Stimulated activated CD4-positive, alpha-beta T cell treated with anti-CD3 and anti-CD28 coated beads, TNF-alpha, amount 100 ng/mL, for 48 hours (primary cell): ENCODE results near the gene HPSE2.
A peak's percentile ranks its signal among the peaks of the same experiment; 100 is the strongest.
"Not testable (repeated sequence)": the region's sequence is repeated elsewhere in the genome, so short reads cannot be mapped to it uniquely, and the experiment has no call there.

Source experiments
- DNase-seq, 3 donors: peaks; one replicate each; pipeline ENCODE4 v3.0.0-alpha.2; 2020; ENCODE audit warnings: low read depth in 3 of 3

HPSE2 gene

DNA sequence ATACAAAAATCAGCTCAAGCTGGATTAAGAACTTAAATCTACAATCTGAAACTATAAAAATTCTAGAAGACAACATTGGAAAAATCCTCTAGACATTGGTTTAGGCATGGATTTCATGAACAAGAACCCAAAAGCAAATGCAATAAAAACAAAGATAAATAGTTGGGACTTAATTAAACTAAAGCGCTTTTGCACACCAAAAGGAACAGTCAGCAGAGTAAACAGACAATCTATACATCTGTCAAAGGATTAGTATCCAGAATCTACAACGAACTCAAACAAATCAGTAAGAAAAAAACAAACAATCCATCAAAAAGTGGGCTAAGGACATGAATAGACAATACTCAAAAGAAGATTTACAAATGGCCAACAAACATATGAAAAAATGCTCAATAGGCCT, 733.1 kb downstream of the HPSE2 start:
- not testable (repeated sequence) for DNase-seq

DNA sequence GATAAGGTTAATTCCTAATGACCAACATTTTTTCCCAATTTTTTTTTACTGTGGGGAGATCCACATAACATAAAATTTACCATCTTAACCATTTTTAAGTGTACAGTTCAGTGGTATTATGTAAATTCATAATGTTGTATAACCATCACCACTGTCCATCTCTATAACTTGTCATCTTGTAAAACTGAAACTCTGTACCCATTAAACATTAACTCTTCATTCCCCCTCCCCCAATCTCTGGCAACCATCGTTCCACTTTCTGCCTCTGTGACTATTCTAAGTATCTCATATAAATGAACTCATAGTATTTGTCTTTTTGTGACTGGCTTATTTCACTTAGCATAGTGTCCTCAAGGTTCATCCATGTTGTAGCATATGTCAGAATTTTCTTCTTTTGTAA, 742.9 kb downstream of the HPSE2 start:
- DNase-seq: no peak

DNA sequence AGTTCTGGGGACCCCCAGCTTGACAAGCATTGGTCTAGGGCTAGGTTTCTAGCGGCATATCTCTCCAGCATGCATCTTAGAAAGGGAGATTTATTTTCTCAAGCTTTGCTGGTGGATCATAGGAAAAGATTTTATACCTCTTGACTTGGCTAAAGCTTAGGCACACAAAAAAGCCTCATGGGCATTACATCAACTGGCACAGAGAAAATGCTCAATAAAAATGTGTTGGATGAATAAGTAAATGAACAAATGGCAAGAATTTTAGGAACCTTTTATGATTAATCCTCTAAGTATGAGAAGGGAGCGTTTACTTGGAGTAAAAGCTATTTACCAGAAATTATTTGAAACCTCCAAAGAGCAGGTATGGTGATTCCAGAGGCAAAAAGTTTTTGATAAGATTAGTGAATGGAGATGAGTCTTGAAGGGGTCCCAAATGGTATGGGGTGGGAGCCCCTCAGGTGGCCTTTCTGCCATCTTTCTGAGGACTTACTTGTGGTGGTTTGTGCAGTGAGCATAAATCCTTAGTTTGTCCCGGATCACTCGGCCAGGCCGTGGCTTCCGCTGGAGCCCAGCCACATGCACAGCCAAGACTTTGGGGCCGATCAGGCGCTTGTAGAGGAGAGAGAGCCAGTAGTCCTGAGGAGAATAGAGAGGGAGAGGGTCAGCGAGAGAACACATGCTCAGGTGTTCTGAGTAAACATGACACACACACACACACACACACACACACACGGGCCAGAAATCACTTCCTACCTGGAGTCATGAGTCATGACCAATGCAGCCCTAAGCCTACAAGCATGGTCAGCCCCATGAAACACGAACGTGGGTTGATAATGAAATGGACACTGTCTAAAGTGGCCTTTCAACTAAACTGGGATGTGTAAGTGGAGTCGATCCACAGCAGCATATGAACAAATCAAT, 745.8 kb downstream of the HPSE2 start:
- DNase-seq: no peak

DNA sequence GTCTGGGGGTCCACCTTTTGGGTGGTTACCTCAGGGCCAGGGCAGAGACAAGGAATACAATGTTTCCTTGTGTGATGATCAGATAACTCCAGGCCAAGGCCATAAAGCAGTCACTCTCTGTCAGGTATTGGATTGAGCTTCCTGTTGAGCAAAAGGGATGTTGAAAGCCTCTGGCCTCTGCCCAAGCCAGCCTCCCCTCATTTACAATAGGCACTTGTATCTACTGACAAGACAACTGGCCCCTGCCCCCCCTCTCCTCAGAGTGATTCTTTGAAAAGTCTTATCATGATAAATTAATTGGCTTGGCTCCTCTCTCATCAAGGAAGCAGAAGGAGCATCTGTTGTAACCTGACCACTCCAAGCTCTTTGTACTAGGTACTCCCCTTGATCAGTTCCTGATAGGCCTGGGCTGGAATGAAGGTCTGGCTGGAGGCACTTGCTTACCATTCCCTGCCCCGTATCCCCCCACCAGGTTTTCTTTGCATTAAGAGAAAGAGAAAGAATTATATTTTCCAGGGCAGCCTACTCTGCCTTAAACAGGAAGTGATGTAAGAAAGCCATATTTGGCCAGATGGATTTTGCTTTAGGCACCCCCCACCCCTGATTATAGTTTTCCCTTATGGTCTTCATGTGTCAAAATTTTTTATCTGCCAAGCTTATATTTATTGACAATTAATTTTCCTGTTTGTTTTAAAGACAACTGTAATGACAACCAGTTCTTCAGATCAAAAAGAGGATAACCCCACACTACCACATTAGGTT, 746.8 kb downstream of the HPSE2 start:
- DNase-seq: no peak

DNA sequence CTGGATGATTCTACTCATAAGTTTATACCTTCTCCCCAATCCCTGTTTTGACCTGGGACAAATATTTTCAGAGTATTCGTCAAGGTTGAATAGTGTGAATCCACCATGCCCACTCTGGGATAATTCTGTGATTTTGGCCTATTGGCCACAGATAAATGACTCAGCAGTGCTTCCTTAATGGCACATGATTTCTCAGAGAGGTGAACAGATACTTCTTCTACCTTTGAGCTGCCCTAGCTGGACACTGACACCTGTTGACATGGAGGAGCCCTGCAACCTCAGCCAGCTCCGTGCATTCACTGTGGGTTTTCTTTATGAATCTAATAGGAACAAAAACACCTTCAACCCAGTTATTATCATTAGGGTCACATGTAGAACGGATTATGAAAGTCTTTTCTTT, 748.0 kb downstream of the HPSE2 start:
- DNase-seq: no peak

DNA sequence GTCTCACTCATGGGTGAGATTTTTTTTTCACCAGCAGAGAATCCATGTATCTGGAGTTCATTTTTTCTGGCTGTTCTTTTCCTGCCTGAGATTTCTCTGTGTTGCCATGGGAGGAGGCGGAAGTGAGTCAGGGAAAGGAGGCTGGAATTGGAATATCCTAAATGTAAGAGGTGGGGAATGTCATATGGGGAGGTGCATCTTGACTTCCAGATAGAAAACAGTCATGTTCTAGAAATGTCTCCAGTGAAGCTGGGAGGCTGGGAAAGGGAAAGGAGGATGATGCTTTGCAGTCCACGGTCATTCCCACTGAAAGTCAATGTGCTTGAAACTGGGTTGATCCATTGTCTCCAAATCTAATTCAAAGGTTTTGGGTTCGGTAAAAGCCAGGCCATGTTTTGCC, 749.2 kb downstream of the HPSE2 start:
- no peak for DNase-seq

DNA sequence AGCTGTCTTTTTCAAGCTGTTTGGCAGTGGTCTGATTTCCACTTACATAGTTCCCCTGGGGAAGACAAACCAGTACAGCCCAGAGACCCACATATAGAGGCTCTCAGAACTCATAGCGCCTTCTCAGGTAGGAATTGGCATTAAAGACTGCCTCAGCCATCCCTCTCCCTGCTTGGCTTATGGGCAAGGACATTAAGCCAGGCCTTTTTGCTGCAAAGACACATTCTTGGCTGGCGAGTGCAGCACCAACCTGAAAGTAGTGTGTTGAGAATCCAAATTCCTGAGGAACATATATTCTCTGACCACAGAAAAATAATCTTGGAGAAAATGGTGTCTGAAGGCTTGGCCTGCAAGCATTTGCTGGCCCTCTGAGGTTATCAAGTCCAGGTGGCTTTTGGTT, 749.7 kb downstream of the HPSE2 start:
- DNase-seq: no peak

DNA sequence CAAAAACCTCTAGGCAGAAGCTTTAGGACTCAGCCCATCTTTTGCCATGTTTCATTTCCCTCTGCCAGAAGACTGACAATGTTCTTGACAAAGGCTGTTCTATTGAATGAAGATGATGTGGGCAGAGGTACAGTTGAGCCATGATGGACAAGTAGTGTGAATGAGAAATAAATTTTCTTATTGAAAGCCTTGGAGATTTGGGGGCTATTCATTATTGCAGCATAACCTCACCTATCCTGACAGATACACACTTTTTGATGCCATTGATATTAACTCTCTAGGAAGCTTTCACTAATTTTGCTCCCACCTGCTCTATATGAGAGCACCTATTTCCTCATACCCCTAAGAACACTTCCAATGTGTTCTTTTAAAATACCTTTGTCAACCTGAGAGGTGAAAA, 752.0 kb downstream of the HPSE2 start:
- no peak for DNase-seq

DNA sequence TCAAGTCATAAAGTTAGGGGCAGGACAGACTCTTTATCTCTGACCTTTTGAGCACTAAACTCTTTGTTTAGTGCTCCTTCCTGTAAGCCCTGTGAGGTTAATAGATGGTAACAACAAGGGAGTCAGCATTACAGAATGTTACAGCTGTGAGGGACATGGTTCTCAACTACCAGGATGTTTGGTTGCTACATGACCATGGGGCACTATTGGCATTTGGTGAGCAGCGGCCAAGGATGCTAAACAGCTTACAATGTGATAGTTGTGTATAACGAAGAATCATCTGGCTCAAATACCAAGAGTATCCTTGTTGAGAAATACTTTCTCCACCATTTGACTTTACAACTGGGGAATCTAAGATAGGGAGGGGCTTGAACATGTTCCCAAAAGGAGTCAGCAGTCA, 753.6 kb downstream of the HPSE2 start:
- no peak for DNase-seq

DNA sequence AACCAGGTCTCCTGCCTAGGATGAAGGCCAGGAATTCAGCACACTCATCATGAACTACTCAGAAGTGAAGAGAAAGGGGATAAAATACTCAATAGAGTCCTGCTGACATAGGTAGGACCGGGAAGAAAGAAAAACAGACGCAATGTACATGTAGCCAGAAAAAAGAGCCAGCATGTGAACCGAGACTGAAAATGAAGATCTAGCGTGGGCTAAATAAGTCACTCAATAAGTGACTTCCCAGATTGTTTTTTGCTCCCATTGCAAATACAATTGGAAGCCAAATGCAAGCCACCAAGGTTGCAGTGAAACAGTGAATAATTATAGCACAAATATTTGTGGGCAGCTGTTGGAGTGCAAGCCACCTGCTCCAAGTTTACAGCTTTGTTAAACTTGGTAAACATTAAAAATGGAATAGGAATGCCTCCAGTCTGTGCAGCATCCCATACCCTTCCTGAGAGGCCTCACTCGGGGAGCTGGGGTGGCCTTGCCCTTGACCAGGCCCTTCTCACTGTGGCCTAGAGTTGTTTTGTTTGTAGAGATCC, 754.2 kb downstream of the HPSE2 start:
- DNase-seq: no peak

DNA sequence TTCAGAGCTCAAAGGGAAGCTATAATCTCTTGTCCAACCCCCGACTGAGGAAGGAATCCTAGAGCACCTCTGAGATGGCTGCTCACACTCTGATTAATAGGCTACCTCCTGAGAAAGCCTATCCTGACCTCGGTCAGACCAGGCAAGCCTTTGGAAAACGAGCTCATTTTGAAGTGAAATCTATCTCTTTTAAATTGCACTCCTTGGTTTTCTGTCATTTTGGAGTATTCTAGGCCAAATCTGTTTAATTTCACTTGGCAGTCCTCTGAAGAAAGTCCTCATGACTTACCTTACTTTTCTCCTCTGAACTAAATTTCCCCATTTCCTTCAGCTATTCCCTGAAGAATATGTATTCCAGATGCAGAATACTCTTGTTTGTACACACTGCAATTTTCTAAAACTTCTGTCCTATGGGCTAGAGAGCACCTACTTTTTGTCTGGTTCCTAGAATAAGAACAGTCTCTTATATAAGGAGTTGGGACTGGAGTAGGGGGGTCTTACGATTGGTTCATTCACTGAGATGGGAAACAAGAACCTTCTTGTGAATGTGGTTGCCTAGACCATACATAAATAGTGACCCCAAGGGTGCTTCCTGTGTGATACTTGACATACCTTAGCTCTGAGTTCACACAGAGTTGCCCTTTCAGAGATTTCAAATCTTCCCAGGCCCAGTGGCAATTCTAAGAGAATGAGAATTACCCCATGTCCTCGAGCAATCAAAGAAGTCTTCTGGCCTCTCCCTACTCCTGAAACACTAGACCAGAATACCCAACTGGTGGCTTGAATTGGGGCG, 757.0 kb downstream of the HPSE2 start:
- DNase-seq: no peak

DNA sequence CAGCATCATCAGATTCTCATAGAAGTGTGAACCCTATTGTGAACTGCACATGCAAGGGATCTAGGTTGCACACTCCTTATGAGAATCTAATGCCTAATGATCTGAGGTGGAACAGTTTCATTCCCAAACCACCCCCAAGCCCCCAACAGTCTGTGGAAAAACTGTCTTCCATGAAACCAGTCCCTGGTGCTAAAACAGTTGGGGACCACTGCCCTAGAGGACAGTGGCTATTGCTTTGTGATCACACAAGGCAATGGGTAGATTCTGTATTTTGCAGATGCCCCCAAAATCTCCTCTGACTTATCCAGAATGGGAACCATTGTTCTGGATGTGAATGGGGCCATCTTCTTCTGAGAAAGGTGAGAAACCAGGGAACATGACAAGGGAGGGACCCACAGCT, 757.8 kb downstream of the HPSE2 start:
- DNase-seq: no peak

DNA sequence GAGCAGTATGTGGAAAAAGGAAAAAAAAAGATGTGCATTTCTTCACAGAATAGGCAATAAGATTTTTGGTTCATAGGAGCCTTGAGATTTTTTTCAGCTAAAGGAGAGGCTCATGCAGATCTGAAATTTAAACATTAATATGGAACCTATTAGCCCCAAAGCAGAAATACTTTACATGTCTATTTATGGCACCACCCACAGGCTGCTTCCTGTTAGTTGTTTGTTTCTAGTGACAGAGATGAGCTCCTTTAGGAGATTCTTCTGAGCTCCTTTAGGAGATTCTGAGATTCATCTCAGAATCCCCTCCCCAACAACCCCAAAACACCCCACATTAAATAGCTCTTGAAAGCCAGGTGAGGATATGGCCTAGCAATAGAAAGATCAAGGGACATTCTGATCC, 761.0 kb downstream of the HPSE2 start:
- no peak for DNase-seq

DNA sequence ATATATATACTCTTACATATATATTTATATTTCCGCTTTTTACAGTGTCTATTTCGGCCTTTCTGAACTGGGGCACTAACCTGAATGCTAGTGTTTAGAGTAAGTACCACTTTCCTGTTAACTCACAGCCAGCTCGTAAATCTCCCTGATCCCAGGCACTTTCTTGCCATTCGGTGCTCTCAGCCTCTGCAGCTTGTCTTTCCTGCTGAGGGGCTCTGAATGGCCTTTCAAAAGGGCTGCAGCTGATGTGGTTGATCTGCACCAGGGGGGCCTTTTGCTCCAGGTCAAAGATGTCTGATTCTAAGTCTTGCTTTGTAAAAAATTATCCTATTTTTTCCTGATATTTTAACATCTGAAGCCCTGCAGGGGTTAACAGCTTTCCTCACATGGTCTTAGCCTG, 763.5 kb downstream of the HPSE2 start:
- DNase-seq: no peak

DNA sequence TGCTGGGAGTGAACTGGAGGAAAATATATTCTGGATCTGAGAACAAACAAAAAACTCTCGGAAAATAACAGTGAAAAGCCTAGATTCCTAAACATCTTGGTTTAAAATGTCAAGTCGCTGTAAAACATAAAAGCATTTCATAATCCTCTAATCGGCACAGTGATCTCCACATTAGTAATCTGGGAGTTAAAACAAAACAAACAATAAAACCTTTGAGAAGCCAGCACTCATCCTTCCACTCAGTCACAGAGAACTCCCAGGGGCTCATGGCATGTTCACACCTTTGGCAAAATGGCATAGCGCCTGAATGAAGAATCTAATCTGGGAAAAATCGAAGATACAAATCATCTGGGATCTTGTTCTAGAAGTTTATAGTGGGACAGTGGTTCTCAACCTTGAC, 764.8 kb downstream of the HPSE2 start:
- no peak for DNase-seq

DNA sequence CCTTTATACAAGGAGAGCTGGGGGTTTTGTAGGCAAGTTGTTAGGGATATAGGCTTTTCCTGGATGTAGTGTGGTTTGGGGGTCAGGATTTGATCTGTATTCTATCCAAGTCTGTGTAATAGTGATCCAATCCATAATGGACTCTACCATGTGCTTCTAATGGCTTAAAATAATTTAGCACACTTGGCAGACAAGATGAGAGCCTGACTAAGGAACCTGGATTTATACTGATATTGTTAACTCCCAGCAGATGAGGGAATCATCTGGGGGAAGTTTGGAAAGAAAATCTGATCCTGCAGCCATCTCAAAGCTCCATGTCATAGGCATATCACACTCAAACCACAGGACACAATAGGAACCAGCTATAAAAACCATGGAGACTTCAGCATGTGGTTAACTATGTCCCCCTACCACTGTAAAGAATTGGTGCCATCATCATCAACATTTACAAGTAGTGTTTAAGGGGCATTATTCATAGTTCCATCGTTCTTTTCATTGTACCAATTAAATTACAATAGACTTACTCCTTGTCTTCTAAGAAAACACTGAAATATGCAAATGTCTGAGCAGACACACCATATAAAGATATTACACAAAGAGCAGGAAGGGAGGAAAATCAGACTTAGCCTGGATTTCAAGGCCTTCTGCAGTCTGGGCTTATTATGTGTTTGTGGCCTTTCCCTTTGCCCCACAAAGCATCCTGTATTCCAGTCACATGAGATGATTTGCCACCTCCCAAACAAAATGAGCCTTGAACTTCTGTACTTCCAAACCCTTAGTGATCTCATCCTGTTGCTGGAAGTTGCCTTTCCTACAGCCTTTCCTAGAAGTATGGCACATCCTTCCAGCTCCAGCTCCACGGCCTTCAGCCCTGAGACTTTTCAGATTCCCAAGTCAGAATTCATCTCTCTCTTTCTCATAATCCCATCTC, 766.4 kb downstream of the HPSE2 start:
- DNase-seq: no peak

DNA sequence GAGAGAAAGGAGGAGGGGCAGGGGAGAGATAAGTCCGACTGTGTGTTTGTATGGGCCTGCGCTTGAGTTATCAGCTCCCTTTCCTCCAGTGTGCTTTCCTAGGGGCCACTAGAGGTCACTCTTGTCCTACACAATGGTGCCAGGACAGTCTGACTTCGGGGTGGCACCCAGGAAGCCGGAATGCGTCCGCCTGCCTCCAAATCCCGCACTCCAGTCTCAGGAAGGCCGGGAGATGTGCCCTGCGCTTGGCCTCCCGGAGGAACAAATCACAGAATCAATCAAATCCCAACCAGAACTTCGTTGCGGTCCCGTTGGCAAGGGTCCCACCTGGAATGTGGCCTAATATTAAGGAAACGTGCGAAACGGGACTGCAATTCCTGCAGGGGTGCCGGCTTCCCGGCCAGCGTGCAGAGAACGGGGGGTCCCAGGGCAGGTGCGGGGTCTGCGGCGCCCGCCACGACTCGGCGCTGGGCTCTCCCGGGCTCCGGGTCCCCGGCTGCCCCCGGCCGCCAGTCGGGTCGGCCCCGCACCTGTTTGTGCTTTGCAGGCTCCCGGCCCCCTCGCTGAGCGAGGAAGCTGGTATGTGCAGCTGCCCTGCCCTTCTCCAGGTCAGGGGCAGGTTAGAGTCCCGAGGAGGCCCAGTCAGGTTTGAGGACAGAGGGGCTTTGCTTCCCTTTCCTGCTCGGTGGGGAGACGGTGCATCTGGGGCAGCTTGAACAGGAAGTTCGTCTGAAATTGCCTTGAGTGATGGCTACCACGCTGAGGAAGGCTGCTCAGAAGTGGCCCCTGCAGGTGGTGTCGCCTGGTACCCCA, 767.9 kb downstream of the HPSE2 start:
- DNase-seq: peak; percentile 43 to 48 (median 43)

DNA sequence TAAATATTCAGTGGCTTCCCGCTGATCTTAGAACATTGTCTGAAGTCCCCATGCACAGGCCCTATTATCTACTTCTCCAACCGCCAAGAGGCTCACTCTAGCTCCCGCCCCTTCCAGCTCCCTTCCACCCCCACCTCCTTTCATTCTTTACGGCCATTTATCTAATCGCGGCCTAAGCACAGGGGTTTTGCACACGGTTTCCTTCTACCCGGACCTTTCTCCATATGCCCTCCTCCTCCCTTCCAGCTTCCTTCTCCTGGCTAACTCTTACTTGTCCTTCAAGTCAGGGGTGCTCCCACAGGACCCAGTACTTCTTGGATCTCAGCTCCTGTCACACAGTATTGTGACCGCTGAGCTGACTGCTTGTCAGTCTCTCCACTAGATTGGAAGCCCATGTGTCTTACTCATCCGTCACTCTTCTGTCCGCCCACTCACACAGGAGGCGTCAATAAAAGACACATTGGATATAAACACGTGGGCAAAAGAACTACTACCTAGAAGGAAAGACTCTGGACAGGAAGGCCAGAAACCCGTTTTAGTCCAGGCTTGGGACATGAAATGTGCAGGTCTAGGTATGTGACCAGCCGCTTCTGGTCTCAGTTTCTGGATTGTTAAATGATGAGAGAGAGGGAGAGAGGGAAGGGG, 768.7 kb downstream of the HPSE2 start:
- DNase-seq: no peak

DNA sequence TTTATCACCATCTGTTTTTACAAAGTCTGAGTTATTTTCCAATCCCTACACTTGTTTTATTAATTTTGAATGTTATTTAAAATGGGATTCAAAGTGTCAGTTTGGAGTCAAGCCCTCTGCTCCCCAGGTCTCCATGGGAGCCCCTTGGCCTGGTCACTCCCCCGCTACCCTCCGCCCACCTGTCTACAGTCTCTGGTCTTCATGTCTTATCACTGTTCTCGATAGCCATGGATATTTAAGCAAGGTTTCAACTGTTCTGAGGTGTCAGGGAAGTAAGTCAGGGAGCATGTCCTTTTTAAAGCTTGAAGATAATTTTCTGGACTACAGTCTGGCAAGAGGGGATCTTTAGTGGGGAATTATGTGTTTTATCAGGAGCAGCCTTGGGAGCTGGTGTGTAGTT, 769.8 kb downstream of the HPSE2 start:
- DNase-seq: no peak
